ENCODE measurements around the gene ZNF524. TPM values are rescaled to one million over a fixed set of nuclear protein-coding genes. Genes with fewer than 3 reads are reported as not detected.

ZNF524 gene
- total and polyA plus RNA-seq, 10 of the 15 experiments (the other 5 are each of a cell fraction or from before 2014, with no cell fraction given): 0.47 to 18.6 (median 12.4) TPM; not detected in 1

DNA sequence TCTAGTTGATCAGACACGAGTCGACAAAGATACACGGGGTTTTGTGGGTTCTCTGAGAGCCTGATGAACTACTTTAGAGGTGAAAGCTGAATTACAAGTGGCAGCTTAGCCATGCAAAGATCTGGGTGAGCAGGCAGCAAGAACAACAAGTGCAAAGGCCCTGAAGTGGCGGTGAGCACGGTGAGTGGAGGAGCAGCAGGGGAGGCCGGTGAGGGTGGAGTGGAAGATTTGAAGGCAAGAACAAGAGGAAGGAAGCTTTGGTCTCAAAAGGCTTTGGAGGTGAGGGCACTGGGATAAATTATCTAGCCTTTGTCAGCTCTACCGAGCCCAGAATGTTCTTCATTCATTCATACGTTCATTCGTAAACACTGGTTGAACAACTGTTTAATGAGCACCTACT, 6.7 kb downstream of the ZNF524 start:
- DNase-seq (ENCODE audit: low read depth, low spot score): no peak
- ChIA-PET SMC1A (ENCODE audit: uncharacterized antibody, unreplicated experiment) (interaction anchor here (0.8 to 2.2 kb wide), 12 partner anchors 8 to 103 kb away, joined by 3 to 10 read pairs (median 6); partner anchors contain the start of gene ZNF784), CTCF (interaction anchor here (0.6 to 4.6 kb wide), 21 partner anchors 12 to 267 kb away, joined by 3 to 76 read pairs (median 5); partner anchors contain the start of genes ISOC2, KMT5C, ZNF579 and ZNF784), POLR2A (interaction anchor here (0.6 to 2.4 kb wide), 13 partner anchors 18 to 199 kb away, joined by 3 to 21 read pairs (median 4); partner anchors contain the start of genes UBE2S, ZNF580, ZNF628 and ZNF784), RAD21 (ENCODE audit: unreplicated experiment) (interaction anchor here (0.7 to 3.3 kb wide), 9 partner anchors 18 to 327 kb away, joined by 3 to 29 read pairs (median 5); partner anchors contain the start of genes CCDC106, HSPBP1, ZNF628 and ZNF784)
- Histone ChIP-seq H3K4me2 (ENCODE audit: control insufficient read depth, insufficient read depth) (peak overlapping the region; percentile 86), H3K79me2 (ENCODE audit: control insufficient read depth, insufficient read depth, low read length) (peaks cover 30% of the 10 kb centered on the region), H3K36me3 (ENCODE audit: control insufficient read depth in 2 of 2, insufficient read depth in 2 of 2, low read length in 1 of 2) (peaks cover 0 to 12% of the 10 kb centered on the region in 2 experiments), H4K20me1 (ENCODE audit: control insufficient read depth, insufficient read depth) (no peaks in the 10 kb centered on the region), H2AFZ (ENCODE audit: control insufficient read depth, low read depth, low read length) (no peak overlapping the region), H3K9me3 (replicated peaks; ENCODE audit: control insufficient read depth, insufficient read depth, low read length) (peaks cover 2% of the 10 kb centered on the region; the same call in 1 of the 3 replicates), H3K27ac (ENCODE audit: control insufficient read depth, insufficient read depth) (0 out of 2 replicates have a peak overlapping the region, but pooled peaks have one; percentile 90), H3K9ac (ENCODE audit: control insufficient read depth, insufficient read depth, low read length) (peak overlapping the region; percentile 77; the same call in 1 of the 2 replicates), H3K27me3 (replicated peaks in 1 of 2; ENCODE audit: control insufficient read depth in 2 of 2, insufficient read depth in 2 of 2, low read length in 1 of 2) (no peaks in the 10 kb centered on the region), H3K4me3 (peak overlapping the region; percentile 69), H3K4me1 (ENCODE audit: control insufficient read depth, insufficient read depth, low read length) (peaks cover 4% of the 10 kb centered on the region; the same call in 1 of the 2 replicates)
- in situ Hi-C loops (cut with MboI) (no loop called here), intact Hi-C loops (cut with micrococcal nuclease; ENCODE audit: unreplicated experiment) (loop anchor here (1.0 kb wide), 1 partner anchor 90 kb away; no protein-coding TSS in a partner anchor)
- FAIRE-seq: no peak
- ATAC-seq: no peak
- TF ChIP-seq, protein P1, sequence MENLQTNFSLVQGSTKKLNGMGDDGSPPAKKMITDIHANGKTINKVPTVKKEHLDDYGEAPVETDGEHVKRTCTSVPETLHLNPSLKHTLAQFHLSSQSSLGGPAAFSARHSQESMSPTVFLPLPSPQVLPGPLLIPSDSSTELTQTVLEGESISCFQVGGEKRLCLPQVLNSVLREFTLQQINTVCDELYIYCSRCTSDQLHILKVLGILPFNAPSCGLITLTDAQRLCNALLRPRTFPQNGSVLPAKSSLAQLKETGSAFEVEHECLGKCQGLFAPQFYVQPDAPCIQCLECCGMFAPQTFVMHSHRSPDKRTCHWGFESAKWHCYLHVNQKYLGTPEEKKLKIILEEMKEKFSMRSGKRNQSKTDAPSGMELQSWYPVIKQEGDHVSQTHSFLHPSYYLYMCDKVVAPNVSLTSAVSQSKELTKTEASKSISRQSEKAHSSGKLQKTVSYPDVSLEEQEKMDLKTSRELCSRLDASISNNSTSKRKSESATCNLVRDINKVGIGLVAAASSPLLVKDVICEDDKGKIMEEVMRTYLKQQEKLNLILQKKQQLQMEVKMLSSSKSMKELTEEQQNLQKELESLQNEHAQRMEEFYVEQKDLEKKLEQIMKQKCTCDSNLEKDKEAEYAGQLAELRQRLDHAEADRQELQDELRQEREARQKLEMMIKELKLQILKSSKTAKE (IDR thresholded peaks at IDR 0.05; ENCODE audit: low read depth, poor library complexity, severe bottlenecking): no peak
- TF ChIP-seq, protein P2, sequence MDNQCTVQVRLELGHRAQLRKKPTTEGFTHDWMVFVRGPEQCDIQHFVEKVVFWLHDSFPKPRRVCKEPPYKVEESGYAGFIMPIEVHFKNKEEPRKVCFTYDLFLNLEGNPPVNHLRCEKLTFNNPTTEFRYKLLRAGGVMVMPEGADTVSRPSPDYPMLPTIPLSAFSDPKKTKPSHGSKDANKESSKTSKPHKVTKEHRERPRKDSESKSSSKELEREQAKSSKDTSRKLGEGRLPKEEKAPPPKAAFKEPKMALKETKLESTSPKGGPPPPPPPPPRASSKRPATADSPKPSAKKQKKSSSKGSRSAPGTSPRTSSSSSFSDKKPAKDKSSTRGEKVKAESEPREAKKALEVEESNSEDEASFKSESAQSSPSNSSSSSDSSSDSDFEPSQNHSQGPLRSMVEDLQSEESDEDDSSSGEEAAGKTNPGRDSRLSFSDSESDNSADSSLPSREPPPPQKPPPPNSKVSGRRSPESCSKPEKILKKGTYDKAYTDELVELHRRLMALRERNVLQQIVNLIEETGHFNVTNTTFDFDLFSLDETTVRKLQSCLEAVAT (IDR thresholded peaks at IDR 0.05): peak; percentile 82
- WGBS (ENCODE audit: insufficient coverage, insufficient replicate concordance, low lambda C conversion rate, missing lambda C conversion rate): 62% methylated on average over 9 of the region's 9 CpGs
- TSS peak; percentile 51 for BruUV-seq (replicated peaks)

Measured in GM12878 (cell line).